Esophagus squamous epithelium (tissue), 4 donors: Measurements from ENCODE around the gene SERGEF.

Experiments used
- POLR2A ChIP-seq, 4 donors: fragments of 450-650 bp; IDR thresholded peaks; one replicate each; pipeline ENCODE4 v1.6.1; 2017; ENCODE audit warnings: antibody characterized with exemption in 4 of 4, mild to moderate bottlenecking in 4 of 4, moderate library complexity in 3 of 4
- TF ChIP-seq, protein P1 (sequence below), 6 experiments: fragments of 450-650 bp in 4 of 6; fragments of 200-600 bp in 2 of 6; sonication (generic) in 2 of 6; IDR thresholded peaks; one replicate each; pipeline ENCODE4 v1.5.1; 2016 to 2019; ENCODE audit warnings: antibody characterized with exemption in 6 of 6, mild to moderate bottlenecking in 4 of 6, moderate library complexity in 4 of 6

- TF ChIP-seq POLR2A (IDR thresholded peaks at IDR 0.05) = no peak
- TF ChIP-seq, protein P1, sequence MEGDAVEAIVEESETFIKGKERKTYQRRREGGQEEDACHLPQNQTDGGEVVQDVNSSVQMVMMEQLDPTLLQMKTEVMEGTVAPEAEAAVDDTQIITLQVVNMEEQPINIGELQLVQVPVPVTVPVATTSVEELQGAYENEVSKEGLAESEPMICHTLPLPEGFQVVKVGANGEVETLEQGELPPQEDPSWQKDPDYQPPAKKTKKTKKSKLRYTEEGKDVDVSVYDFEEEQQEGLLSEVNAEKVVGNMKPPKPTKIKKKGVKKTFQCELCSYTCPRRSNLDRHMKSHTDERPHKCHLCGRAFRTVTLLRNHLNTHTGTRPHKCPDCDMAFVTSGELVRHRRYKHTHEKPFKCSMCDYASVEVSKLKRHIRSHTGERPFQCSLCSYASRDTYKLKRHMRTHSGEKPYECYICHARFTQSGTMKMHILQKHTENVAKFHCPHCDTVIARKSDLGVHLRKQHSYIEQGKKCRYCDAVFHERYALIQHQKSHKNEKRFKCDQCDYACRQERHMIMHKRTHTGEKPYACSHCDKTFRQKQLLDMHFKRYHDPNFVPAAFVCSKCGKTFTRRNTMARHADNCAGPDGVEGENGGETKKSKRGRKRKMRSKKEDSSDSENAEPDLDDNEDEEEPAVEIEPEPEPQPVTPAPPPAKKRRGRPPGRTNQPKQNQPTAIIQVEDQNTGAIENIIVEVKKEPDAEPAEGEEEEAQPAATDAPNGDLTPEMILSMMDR (IDR thresholded peaks at IDR 0.05) = no peak
These were observed 172.7 kb downstream of the SERGEF start for GRCh38 chr11:17840101-17840548.
